GM12878 (cell line): ENCODE measurements around the gene GPR18. TPM values are rescaled to one million over a fixed set of nuclear protein-coding genes. Genes with fewer than 3 reads are reported as not detected.

Source experiments
- ATAC-seq: fragments of 200-7000 bp; cut with Tn5 transposase; 3 replicates; pipeline ENCODE4 v1.9.1; 2020; ENCODE audit warnings: mild to moderate bottlenecking, moderate library complexity
- BruUV-seq: library from RNA; stranded (reverse); fragments of 400-500 nt; replicated peaks from 2 replicates; lab custom pipeline; 2021; lab: Mats Ljungman, UMichigan
- CTCF ChIA-PET: fragments of 300-600 bp; sonication (Branson Sonifier 250); formaldehyde crosslinking; extraction: SDS; loops from one replicate; lab custom pipeline; 2021; ENCODE audit warnings: inconsistent platforms; lab: Yijun Ruan, JAX
- POLR2A ChIA-PET: fragments of 350-600 bp; formaldehyde crosslinking; extraction: SDS; loops from one replicate; lab custom pipeline; 2021; ENCODE audit warnings: inconsistent platforms; lab: Charles Lee
- RAD21 ChIA-PET: fragments of 300-600 bp; sonication (Branson Sonifier 250); formaldehyde crosslinking; loops from one replicate; lab custom pipeline; 2023; ENCODE audit warnings: antibody characterized with exemption; ENCODE audit not compliant: unreplicated experiment; lab: Charles Lee
- SMC1A ChIA-PET: fragments of 300-600 bp; sonication (Branson Sonifier 250); formaldehyde crosslinking; loops from one replicate; lab custom pipeline; 2023; ENCODE audit not compliant: unreplicated experiment, uncharacterized antibody; lab: Charles Lee
- DNase-seq: peaks from one replicate; pipeline ENCODE4 v3.0.0-alpha.2; 2011; ENCODE audit warnings: low read depth, low spot score
- FAIRE-seq: peaks from 3 replicates; lab custom pipeline; 2011; peaks lifted over from hg19 to GRCh38; lab: Jason Lieb, UNC
- H2AFZ ChIP-seq: 2 replicates; pipeline ENCODE4 v1.6.0; 2011; ENCODE audit warnings: low read depth, low read length, control low read depth; ENCODE audit not compliant: control insufficient read depth
- H3K27ac ChIP-seq: 2 replicates; pipeline ENCODE4 v1.5.1; 2011; ENCODE audit warnings: control low read depth; ENCODE audit not compliant: control insufficient read depth, insufficient read depth
- H3K27me3 ChIP-seq, 2 experiments: replicated peaks in 1 of 2; 2 replicates each; pipeline versions ENCODE4 v1.6.0 to v1.6.1; 2011; ENCODE audit warnings: low read length in 1 of 2; ENCODE audit not compliant: control insufficient read depth in 2 of 2, insufficient read depth in 2 of 2
- H3K36me3 ChIP-seq, 2 experiments: 2 replicates each; pipeline ENCODE4 v1.5.1; 2011; ENCODE audit warnings: low read length in 1 of 2; ENCODE audit not compliant: control insufficient read depth in 2 of 2, insufficient read depth in 2 of 2
- H3K4me1 ChIP-seq: 2 replicates; pipeline ENCODE4 v1.6.1; 2011; ENCODE audit warnings: mild to moderate bottlenecking, low read length, moderate library complexity, mixed read lengths; ENCODE audit not compliant: control insufficient read depth, insufficient read depth
- H3K4me2 ChIP-seq: 2 replicates; pipeline ENCODE4 v1.6.0; 2011; ENCODE audit warnings: control low read depth; ENCODE audit not compliant: control insufficient read depth, insufficient read depth
- H3K4me3 ChIP-seq: fragments of 200-600 bp; sonication (generic); 2 replicates; pipeline ENCODE4 v1.5.1; 2016
- H3K79me2 ChIP-seq: 2 replicates; pipeline ENCODE4 v1.6.0; 2011; ENCODE audit warnings: low read length; ENCODE audit not compliant: control insufficient read depth, insufficient read depth
- H3K9ac ChIP-seq: 2 replicates; pipeline ENCODE4 v1.8.0; 2011; ENCODE audit warnings: low read length, control low read depth, mixed read lengths; ENCODE audit not compliant: control insufficient read depth, insufficient read depth
- H3K9me3 ChIP-seq: replicated peaks from 3 replicates; pipeline ENCODE4 v1.5.1; 2011; ENCODE audit warnings: mild to moderate bottlenecking, low read length; ENCODE audit not compliant: control insufficient read depth, insufficient read depth
- H4K20me1 ChIP-seq: 2 replicates; pipeline ENCODE4 v1.6.0; 2011; ENCODE audit not compliant: control insufficient read depth, insufficient read depth
- ATF7 ChIP-seq: fragments of 450-650 bp; IDR thresholded peaks from 2 replicates; pipeline ENCODE4 v1.6.1; 2016; ENCODE audit warnings: low read depth, mild to moderate bottlenecking
- CBFB ChIP-seq: IDR thresholded peaks from 2 replicates; pipeline ENCODE4 v1.6.1; 2016; ENCODE audit warnings: antibody characterized with exemption, low read depth
- CREB1 ChIP-seq: IDR thresholded peaks from 2 replicates; pipeline ENCODE4 v1.6.1; 2012; ENCODE audit warnings: low read depth, mild to moderate bottlenecking, inconsistent platforms
- EP300 ChIP-seq, 2 experiments: fragments of 150-350 bp in 1 of 2; IDR thresholded peaks; 2 replicates each; pipeline ENCODE4 v1.6.1; 2011 to 2012; ENCODE audit warnings: low read depth in 2 of 2, low read length in 2 of 2, borderline replicate concordance in 1 of 2, improper control_type of control experiment in 1 of 2, inconsistent platforms in 1 of 2; ENCODE audit not compliant: control insufficient read depth in 1 of 2
- FOXK2 ChIP-seq: fragments of 450-650 bp; IDR thresholded peaks from 2 replicates; pipeline ENCODE4 v1.6.1; 2017; ENCODE audit warnings: mild to moderate bottlenecking, moderate library complexity
- IRF4 ChIP-seq: IDR thresholded peaks from 2 replicates; pipeline ENCODE4 v1.6.1; 2011; ENCODE audit warnings: low read depth, low read length
- KLF5 ChIP-seq: fragments of 450-650 bp; IDR thresholded peaks from 2 replicates; pipeline ENCODE4 v1.6.1; 2014; ENCODE audit warnings: mild to moderate bottlenecking; ENCODE audit not compliant: partially characterized antibody
- NFYA ChIP-seq: IDR thresholded peaks from 2 replicates; pipeline ENCODE4 v1.6.1; 2011; ENCODE audit warnings: low read depth, mild to moderate bottlenecking, low read length, improper control_type of control experiment, borderline replicate concordance
- NRF1 ChIP-seq: conservative IDR thresholded peaks from 2 replicates; pipeline ENCODE4 v1.6.1; 2011; ENCODE audit warnings: mild to moderate bottlenecking, low read depth, low read length, improper control_type of control experiment
- PAX8 ChIP-seq: fragments of 450-650 bp; IDR thresholded peaks from 2 replicates; pipeline ENCODE4 v1.6.1; 2017; ENCODE audit warnings: mild to moderate bottlenecking, moderate library complexity
- POLR2AphosphoS5 ChIP-seq: IDR thresholded peaks from 2 replicates; pipeline ENCODE4 v1.6.1; 2011; ENCODE audit warnings: mild to moderate bottlenecking, low read length, inconsistent platforms
- RELA ChIP-seq: fragments of 450-650 bp; IDR thresholded peaks from 2 replicates; pipeline ENCODE4 v1.8.0; 2014; ENCODE audit warnings: borderline replicate concordance; ENCODE audit not compliant: partially characterized antibody
- SMAD1 ChIP-seq: fragments of 450-650 bp; IDR thresholded peaks from 2 replicates; pipeline ENCODE4 v1.6.1; 2018; ENCODE audit warnings: mild to moderate bottlenecking, low read depth; ENCODE audit not compliant: partially characterized antibody
- SMARCA5 ChIP-seq: fragments of 450-650 bp; IDR thresholded peaks from 2 replicates; pipeline ENCODE4 v1.6.1; 2017; ENCODE audit warnings: mild to moderate bottlenecking
- YBX1 ChIP-seq: fragments of 450-650 bp; IDR thresholded peaks from 2 replicates; pipeline ENCODE4 v1.6.1; 2016; ENCODE audit warnings: antibody characterized with exemption
- WGBS: methylation state at CpG from one replicate; pipeline ENCODE4 v1.1.6; 2016; ENCODE audit warnings: low lambda C conversion rate; ENCODE audit not compliant: insufficient replicate concordance, insufficient coverage; ENCODE audit errors: missing lambda C conversion rate; 5-methylcytosine and 5-hydroxymethylcytosine counted together
- in situ Hi-C: fragments of 300-500 bp; cut with MboI; formaldehyde crosslinking; loops from 9 replicates; pipeline ENCODE4 v1.14.3; 2018; ENCODE audit warnings: mixed read lengths
- intact Hi-C: fragments of 100-400 bp; cut with micrococcal nuclease; formaldehyde crosslinking; loops from one replicate; pipeline ENCODE4 v1.14.2; 2022; ENCODE audit not compliant: unreplicated experiment
- polyA plus RNA-seq, 11 experiments: library from polyadenylated mRNA; depleted of rRNA in 4 of 11; unstranded in 6 of 11; stranded (reverse) in 5 of 11; fragments of >200 nt; fragmentation: Nextera tagmentation in 4 of 11; fragmentation: Illumina TruSeq in 1 of 11; extraction: Ambion mirVana in 4 of 11; extraction: Trizol in 1 of 11; gene quantifications; 1 replicate in 1 of 11; 2 replicates in 10 of 11; pipeline versions ENCODE4 v1.2.1 to v1.2.3, GENCODE V29; 2011 to 2016; ENCODE audit warnings: inconsistent platforms in 2 of 11, missing spikeins in 2 of 11, low read depth in 1 of 11
- total RNA-seq, 4 experiments: library from RNA; depleted of rRNA in 3 of 4; stranded (reverse); fragments of >200 nt in 3 of 4; fragmentation: Illumina TruSeq in 1 of 4; extraction: Trizol in 1 of 4; gene quantifications; 2 replicates each; pipeline versions ENCODE4 v1.2.1 to v1.2.3, GENCODE V29; 2013 to 2021
- TF ChIP-seq, protein P1 (sequence below): fragments of 450-650 bp; IDR thresholded peaks from 2 replicates; pipeline ENCODE4 v1.6.1; 2016; ENCODE audit warnings: mild to moderate bottlenecking
- TF ChIP-seq, protein P2 (sequence below): fragments of 450-650 bp; IDR thresholded peaks from 2 replicates; pipeline ENCODE4 v1.6.1; 2016; ENCODE audit warnings: mild to moderate bottlenecking, moderate library complexity, borderline replicate concordance
- TF ChIP-seq, protein P3 (sequence below): fragments of 450-650 bp; IDR thresholded peaks from 2 replicates; pipeline ENCODE4 v1.6.1; 2014; ENCODE audit warnings: mild to moderate bottlenecking

Gene GPR18
- total and polyA plus RNA-seq, 10 of the 15 experiments (the other 5 are each of a cell fraction or from before 2014, with no cell fraction given): 3.3 to 12.9 (median 5.2) TPM

DNA sequence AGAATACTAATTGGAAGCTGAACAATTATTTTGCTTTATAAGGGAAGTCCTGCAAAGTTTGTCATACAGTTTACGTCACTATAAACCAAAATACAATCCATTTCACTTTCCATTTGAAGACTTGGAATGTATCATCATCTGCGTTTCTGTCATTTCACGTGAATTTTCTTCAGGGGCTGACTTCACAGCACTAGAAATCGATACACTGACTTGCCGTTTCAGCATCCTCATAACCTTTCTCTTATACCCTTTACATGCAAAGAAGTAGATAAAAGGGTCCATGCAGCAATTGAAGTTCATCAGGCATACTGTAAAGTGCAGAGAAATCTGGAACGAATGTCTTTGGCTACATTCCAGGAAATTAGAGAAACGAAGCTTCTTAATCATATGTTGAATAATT is 36.8 kb upstream of the GPR18 start:
- ATAC-seq (no peak), FAIRE-seq (no peak), DNase-seq (no peak)
- H2AFZ ChIP-seq: no peak overlapping the region
- H3K4me3 ChIP-seq: peak overlapping the region; percentile 17; the same call in 1 of the 2 replicates
- peaks cover 9% of the 10 kb centered on the region for H3K4me1 ChIP-seq
- H3K4me2 ChIP-seq: peak overlapping the region; percentile 64
- H3K27ac ChIP-seq: no peak overlapping the region
- peaks cover 6 to 15% of the 10 kb centered on the region in 2 experiments for H3K36me3 ChIP-seq
- CTCF ChIA-PET: interaction anchor here (0.7 to 1.9 kb wide), 2 partner anchors 26 to 29 kb away, joined by 3 to 5 read pairs; no protein-coding TSS in a partner anchor
- POLR2A ChIA-PET: no interaction called here
- H3K9me3 ChIP-seq: no peaks in the 10 kb centered on the region
- no peaks in the 10 kb centered on the region for H3K27me3 ChIP-seq
- H3K79me2 ChIP-seq: peaks cover 72% of the 10 kb centered on the region
- TF ChIP-seq SMARCA5 (no peak), EP300 (IDR thresholded peaks at IDR 0.05; ENCODE audit: borderline replicate concordance in 1 of 2, control insufficient read depth in 1 of 2, low read depth in 2 of 2, low read length in 2 of 2) (no peak), CREB1 (no peak), IRF4 (no peak), PAX8 (no peak), ATF7 (0 out of 2 replicates have a peak, but pooled peaks have one; percentile 10), CBFB (no peak), KLF5 (no peak), YBX1 (no peak), SMAD1 (peak; percentile 21), RELA (no peak), NFYA (no peak), POLR2AphosphoS5 (0 out of 2 replicates have a peak, but pooled peaks have one; percentile 16), NRF1 (no peak), FOXK2 (no peak)
- TF ChIP-seq, protein P1, sequence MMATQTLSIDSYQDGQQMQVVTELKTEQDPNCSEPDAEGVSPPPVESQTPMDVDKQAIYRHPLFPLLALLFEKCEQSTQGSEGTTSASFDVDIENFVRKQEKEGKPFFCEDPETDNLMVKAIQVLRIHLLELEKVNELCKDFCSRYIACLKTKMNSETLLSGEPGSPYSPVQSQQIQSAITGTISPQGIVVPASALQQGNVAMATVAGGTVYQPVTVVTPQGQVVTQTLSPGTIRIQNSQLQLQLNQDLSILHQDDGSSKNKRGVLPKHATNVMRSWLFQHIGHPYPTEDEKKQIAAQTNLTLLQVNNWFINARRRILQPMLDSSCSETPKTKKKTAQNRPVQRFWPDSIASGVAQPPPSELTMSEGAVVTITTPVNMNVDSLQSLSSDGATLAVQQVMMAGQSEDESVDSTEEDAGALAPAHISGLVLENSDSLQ: no peak
- TF ChIP-seq, protein P2, sequence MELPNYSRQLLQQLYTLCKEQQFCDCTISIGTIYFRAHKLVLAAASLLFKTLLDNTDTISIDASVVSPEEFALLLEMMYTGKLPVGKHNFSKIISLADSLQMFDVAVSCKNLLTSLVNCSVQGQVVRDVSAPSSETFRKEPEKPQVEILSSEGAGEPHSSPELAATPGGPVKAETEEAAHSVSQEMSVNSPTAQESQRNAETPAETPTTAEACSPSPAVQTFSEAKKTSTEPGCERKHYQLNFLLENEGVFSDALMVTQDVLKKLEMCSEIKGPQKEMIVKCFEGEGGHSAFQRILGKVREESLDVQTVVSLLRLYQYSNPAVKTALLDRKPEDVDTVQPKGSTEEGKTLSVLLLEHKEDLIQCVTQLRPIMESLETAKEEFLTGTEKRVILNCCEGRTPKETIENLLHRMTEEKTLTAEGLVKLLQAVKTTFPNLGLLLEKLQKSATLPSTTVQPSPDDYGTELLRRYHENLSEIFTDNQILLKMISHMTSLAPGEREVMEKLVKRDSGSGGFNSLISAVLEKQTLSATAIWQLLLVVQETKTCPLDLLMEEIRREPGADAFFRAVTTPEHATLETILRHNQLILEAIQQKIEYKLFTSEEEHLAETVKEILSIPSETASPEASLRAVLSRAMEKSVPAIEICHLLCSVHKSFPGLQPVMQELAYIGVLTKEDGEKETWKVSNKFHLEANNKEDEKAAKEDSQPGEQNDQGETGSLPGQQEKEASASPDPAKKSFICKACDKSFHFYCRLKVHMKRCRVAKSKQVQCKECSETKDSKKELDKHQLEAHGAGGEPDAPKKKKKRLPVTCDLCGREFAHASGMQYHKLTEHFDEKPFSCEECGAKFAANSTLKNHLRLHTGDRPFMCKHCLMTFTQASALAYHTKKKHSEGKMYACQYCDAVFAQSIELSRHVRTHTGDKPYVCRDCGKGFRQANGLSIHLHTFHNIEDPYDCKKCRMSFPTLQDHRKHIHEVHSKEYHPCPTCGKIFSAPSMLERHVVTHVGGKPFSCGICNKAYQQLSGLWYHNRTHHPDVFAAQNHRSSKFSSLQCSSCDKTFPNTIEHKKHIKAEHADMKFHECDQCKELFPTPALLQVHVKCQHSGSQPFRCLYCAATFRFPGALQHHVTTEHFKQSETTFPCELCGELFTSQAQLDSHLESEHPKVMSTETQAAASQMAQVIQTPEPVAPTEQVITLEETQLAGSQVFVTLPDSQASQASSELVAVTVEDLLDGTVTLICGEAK: no peak
- TF ChIP-seq, protein P3, sequence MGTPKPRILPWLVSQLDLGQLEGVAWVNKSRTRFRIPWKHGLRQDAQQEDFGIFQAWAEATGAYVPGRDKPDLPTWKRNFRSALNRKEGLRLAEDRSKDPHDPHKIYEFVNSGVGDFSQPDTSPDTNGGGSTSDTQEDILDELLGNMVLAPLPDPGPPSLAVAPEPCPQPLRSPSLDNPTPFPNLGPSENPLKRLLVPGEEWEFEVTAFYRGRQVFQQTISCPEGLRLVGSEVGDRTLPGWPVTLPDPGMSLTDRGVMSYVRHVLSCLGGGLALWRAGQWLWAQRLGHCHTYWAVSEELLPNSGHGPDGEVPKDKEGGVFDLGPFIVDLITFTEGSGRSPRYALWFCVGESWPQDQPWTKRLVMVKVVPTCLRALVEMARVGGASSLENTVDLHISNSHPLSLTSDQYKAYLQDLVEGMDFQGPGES: no peak
- in situ Hi-C loops: no loop called here
- SMC1A ChIA-PET: interaction anchor here (1.0 to 3.3 kb wide), 5 partner anchors 11 to 72 kb away, joined by 3 to 29 read pairs (median 5); no protein-coding TSS in a partner anchor
- WGBS: 16% methylated on average over 7 of the region's 7 CpGs
- RAD21 ChIA-PET: no interaction called here
- intact Hi-C loops: no loop called here
- H4K20me1 ChIP-seq: peaks cover 3% of the 10 kb centered on the region; the same call in 1 of the 2 replicates
- no TSS peak for BruUV-seq
- H3K9ac ChIP-seq: no peak overlapping the region
